CD4-positive, alpha-beta T cell treated with Interleukin-1 beta for 1 hour (primary cell): ENCODE data around the gene PDE7B.
A peak's percentile ranks its signal among the peaks of the same experiment; 100 is the strongest.
"Not testable (repeated sequence)": the region's sequence is repeated elsewhere in the genome, so short reads cannot be mapped to it uniquely, and the experiment has no call there.

Experiments
- DNase-seq, 2 donors: peaks; one replicate each; pipeline ENCODE4 v3.0.0-alpha.2; 2020 to 2022

The PDE7B gene

GRCh38 chr6:136079701-136080565 is 228.4 kb downstream of the PDE7B start:
- DNase-seq = no peak

DNA sequence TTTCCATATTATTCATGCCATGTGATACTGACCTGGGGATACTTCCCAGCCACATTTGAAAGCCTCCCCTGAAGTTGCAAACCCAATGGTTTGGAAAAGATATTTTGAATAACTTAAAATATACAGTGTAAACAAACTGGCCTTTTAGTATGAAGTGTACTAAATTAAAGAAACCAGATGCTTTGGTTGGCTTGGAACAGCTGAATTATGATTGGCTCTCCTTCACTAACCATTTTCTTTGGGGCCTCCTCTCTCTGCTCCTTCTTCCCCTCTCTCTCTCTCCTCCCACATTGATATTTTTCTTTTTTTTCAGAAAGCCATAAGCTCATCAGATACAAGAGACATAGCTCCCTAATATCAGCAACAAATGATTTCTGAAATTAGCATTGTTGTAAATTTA is 232.0 kb downstream of the PDE7B start:
- no peak for DNase-seq

GRCh38 chr6:136084403-136084802 is 232.9 kb downstream of the PDE7B start:
- DNase-seq = no peak

- no peak for DNase-seq
Measured at GRCh38 chr6:136085370-136086115, 234.0 kb downstream of the PDE7B start.

DNA sequence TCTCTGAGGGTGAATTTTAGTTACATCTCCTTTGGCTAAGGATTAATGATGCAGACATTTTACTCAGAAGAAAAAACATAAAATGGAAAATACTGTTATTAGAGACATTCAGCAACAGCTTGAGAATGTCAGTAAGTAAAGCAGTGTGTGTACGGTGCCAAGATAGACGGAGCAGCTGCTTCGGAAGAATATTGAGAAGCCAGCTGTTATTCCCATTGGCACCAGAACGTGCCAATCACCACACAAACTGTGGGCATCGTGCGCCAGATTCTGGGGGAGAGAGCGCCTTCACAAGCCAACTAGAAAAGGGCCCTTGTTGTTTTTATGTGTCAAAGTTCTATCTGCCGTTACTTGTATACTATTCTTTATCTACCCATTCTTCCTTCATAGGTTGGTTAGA is 235.2 kb downstream of the PDE7B start:
- DNase-seq = no peak

GRCh38 chr6:136087986-136088385 is 236.5 kb downstream of the PDE7B start:
- DNase-seq = no peak

GRCh38 chr6:136088693-136089092 is 237.2 kb downstream of the PDE7B start:
- no peak for DNase-seq

DNA sequence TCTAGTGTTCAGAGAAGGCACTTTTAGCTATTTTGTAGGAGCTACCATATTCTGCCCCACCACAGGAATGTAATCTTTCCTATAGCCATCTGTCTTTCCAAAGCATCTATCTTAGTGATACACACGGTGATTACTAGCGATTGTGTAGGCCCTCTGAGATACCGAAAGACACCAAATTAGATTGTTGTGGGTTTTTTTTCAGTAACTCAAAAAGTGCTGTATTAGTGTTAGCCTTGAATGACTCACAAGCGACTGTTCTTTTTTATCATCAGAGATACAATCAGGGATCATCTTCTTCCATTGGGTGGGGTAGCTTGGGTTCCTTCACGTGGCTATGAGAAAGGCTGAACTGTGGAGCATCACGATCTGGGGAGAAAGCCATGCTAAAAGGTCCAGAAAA is 238.4 kb downstream of the PDE7B start:
- DNase-seq = no peak

GRCh38 chr6:136090929-136091328 is 239.4 kb downstream of the PDE7B start:
- DNase-seq = no peak

GRCh38 chr6:136092897-136093296 is 241.4 kb downstream of the PDE7B start:
- no peak for DNase-seq

- DNase-seq = no peak
Measured at GRCh38 chr6:136093835-136094234, 242.3 kb downstream of the PDE7B start.

DNA sequence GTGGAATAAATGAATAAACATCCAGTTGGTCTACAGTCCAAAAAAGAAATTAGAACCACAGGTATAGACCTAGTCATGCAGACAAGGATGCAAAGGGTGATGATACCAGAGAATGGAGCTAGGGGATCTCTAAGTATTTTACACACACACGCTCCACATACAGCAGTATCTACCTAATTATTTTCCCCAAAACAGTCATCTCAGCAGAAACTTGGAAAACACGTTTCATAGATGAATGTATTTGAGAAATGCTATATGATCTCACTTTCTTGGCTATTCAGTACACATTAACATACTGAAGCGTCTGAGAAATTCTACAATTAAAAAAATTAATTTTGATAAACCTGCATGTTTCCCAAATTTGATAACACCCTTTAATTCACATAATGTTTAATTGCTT is 243.3 kb downstream of the PDE7B start:
- DNase-seq = no peak

- no peak for DNase-seq
Measured at GRCh38 chr6:136095986-136096385, 244.5 kb downstream of the PDE7B start.

DNA sequence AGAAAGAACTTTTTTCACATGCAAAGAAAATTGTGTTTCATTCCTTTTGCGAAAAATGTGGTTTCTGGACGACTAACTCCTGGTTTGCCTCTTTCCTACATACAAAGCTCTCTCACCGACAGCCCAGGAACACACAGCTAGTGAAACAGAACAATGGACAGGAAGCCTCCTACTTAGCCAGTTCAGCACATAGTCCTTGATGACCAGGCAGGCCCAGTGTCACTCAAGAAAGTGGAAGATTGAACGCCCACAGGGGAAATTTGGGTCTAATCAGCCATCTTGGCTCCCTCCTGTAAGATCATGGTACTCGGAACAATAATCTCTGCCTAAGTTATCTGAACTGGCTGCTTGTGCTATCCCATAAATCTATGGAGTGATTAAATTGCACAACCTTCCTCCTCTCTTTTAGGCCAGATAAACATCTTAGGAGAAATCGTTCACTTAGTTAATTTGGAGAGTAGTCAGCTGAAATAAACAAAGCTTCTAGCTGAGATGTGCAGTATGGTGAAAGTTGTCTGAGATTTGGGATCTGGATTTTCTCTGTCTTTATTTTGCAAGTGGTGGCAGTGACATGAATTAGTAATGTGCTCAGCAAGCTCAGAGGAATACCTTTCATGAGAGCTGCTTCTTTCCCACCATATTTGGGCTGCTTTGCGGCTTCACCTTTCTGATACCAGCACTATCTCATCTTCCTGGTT is 251.6 kb downstream of the PDE7B start:
- DNase-seq = no peak

DNA sequence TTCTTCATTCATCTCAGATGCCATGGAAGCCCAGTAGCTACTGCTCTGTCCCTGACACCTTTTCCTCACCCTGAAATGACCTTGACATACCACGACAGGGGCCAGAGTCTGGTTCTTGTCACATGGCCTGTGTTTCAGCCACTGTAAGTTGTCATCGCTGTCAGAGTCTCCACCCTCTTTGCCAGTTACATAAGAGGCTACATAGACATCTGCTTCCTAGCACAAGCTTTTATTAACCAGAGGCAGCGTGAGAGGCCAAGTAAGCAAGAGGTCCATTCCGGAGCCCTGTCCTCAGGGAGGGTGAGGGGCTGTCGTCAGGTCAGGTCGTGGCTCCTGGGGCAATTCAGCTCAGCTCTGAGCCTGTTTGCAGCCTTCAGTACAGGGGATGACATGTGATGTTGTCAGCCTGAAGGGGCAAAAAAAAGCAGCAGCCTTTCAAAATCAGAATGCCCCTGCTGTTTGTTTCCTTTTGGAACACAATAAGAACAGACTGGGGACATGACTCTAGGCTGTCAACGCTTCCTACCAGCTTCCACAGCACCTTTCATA is 252.3 kb downstream of the PDE7B start:
- DNase-seq = no peak

DNA sequence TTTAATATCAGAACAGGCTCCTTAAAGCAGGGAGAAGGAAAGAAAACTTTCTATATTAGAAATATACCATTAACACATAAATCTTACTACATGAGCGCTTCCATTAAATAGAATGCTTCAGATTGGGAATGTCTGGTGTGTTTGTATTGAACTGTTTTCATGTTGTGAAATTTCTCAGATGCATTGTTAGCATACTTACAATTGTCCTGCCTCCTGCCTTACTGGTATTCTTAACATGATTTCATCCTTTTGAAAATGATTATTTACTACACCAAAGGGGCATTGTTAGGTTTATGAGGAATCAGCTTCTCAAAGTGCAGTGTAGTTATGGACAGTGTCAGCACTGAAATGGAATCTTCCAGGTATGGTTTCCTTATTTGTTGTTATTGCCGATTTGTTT is 253.1 kb downstream of the PDE7B start:
- DNase-seq = no peak

DNA sequence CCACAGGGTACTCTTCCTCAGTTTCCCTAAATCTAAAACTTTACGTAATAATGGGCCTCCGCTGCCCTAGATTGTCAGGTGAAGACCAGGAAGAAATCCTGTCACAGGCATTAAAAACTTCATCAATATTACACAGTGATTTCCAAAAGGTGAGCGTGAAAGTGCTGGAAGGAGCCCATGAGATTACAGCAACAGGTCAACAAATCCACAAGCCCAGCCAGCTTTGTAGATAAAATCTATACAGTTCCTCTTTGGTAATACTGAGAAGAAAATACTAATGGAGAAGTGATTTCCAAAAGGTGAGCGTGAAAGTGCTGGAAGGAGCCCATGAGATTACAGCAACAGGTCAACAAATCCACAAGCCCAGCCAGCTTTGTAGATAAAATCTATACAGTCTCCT is 254.3 kb downstream of the PDE7B start:
- DNase-seq = not testable (repeated sequence)

- no peak for DNase-seq
Measured at GRCh38 chr6:136108361-136108945, 257.0 kb downstream of the PDE7B start.

- DNase-seq = no peak
Measured at GRCh38 chr6:136111831-136112230, 260.3 kb downstream of the PDE7B start.

DNA sequence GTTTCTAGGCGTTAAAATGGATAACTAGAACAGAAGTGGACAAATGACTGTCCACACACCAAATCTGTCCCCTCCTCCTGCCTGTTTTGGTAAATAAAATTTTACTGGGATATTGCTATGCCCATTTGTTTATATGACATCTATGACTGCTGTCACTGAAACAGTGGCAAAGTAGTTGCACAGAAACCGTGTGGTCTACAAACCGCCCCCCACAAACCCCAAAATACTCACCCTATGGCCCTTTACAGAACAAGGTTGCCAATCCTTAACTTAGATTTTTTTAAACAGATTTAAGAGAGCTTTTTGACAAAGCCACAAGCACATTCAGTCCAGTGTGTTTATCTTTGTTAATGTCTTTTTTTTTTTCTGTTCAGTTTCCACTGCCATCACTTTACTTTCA is 260.8 kb downstream of the PDE7B start:
- DNase-seq = no peak

DNA sequence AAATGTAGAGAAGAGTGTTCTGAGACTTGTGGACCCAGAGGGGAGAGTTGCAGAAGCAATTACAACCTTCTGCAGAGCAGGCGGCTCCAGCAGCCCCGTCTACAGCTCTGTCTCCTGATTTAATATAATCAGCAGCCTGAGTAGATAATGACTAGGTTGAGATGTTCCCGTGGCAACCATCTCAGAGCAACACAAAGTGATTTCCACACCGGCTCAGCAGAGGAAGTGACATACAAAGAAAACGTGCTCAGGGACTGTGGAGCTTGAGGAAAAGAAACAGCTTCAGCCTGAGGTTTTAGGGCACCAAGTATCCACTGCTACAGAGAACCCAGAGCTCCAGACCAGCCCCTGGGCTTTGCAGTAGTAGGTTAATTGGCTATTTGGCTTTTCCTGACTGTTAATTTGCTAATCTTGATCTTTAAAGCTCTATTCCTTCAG is 262.3 kb downstream of the PDE7B start:
- peak in 1 of 2 donors; percentile 36 for DNase-seq

DNA sequence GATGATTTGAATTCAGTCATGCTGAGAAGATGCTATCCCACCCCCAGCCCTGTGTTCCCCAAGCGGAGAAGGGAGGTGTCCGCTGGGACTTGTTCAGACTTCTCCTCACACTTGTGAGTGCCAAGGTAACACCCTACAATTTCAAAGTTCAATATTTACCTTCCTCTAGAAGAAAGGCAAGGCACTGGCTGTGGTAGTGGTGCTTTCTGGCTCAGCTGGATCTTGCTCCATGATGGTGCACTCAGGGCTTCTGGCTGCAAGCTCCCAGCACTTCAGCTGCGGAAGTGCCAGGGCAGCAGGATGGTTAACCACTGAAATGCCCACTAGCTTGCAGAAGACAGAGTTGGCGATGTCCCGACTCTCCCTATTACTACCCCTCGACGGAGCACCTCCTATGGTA is 263.2 kb downstream of the PDE7B start:
- DNase-seq = no peak

GRCh38 chr6:136115941-136116340 is 264.4 kb downstream of the PDE7B start:
- DNase-seq = no peak
